Measurements from ENCODE around the gene IKZF3.
A peak's percentile ranks its signal among the peaks of the same experiment; 100 is the strongest.
"Not testable (repeated sequence)": the region's sequence is repeated elsewhere in the genome, so short reads cannot be mapped to it uniquely, and the experiment has no call there.

The IKZF3 gene

GRCh38 chr17:39863918-39864746 is at the start of gene IKZF3:
Gene IKZF3 (minus strand): TSS chr17:39864312. CDS start chr17:39864126, 186 bp downstream.
- H3K9ac ChIP-seq, result peak within 1 kb of the TSS; percentile 99
- peaks cover 63% of the 10 kb centered on the region for H3K79me2 ChIP-seq (ENCODE audit: insufficient read depth, low read depth)
- H3K4me1 ChIP-seq (ENCODE audit: low read depth, poor library complexity, severe bottlenecking), result peaks cover 67% of the 10 kb centered on the region
- no peaks in the 10 kb centered on the region for H4K20me1 ChIP-seq (ENCODE audit: insufficient read depth)
- peak within 1 kb of the TSS; percentile 58 for H3K4me3 ChIP-seq (IDR thresholded peaks at IDR 0.05; ENCODE audit: insufficient read depth, low read depth, low read length)
- peak within 1 kb of the TSS; percentile 95 for H3K4me2 ChIP-seq
- 0 out of 2 replicates have a peak, but pooled peaks cover 4% of the 10 kb centered on the region for H3K36me3 ChIP-seq (ENCODE audit: insufficient read depth)
- H3K27me3 ChIP-seq (ENCODE audit: insufficient read depth, low read depth), result no peaks in the 10 kb centered on the region
- 0 out of 2 replicates have a peak, but pooled peaks have one; percentile 18 for TF ChIP-seq CTCF (conservative IDR thresholded peaks at IDR 0.05; ENCODE audit: low read depth, low read length)
- 0 out of 2 replicates have a peak within 1 kb of the TSS, but pooled peaks have one; percentile 7 for H2AFZ ChIP-seq (ENCODE audit: low read depth)
- peak within 1 kb of the TSS; percentile 95 for H3K27ac ChIP-seq

GRCh38 chr17:39908789-39909352 is 44.8 kb upstream of the IKZF3 start:
- no peaks in the 10 kb centered on the region for H4K20me1 ChIP-seq (ENCODE audit: insufficient read depth)
- H3K79me2 ChIP-seq (ENCODE audit: insufficient read depth, low read depth), result no peaks in the 10 kb centered on the region
- no peak for TF ChIP-seq CTCF (conservative IDR thresholded peaks at IDR 0.05; ENCODE audit: low read depth, low read length)
- H3K4me1 ChIP-seq (ENCODE audit: low read depth, poor library complexity, severe bottlenecking), result no peaks in the 10 kb centered on the region
- no peaks in the 10 kb centered on the region for H3K36me3 ChIP-seq (ENCODE audit: insufficient read depth)
- H3K4me3 ChIP-seq (IDR thresholded peaks at IDR 0.05; ENCODE audit: insufficient read depth, low read depth, low read length), result no peak overlapping the region
- no peak overlapping the region for H3K4me2 ChIP-seq
- no peak overlapping the region for H3K27ac ChIP-seq
- H3K27me3 ChIP-seq (ENCODE audit: insufficient read depth, low read depth), result no peaks in the 10 kb centered on the region
- no peak overlapping the region for H2AFZ ChIP-seq (ENCODE audit: low read depth)
- H3K9ac ChIP-seq, result no peak overlapping the region

- H3K27ac ChIP-seq, result no peak overlapping the region
- H3K4me1 ChIP-seq (ENCODE audit: low read depth, poor library complexity, severe bottlenecking), result no peaks in the 10 kb centered on the region
- TF ChIP-seq CTCF (conservative IDR thresholded peaks at IDR 0.05; ENCODE audit: low read depth, low read length), result no peak
- H3K79me2 ChIP-seq (ENCODE audit: insufficient read depth, low read depth), result no peaks in the 10 kb centered on the region
- H3K9ac ChIP-seq, result no peak overlapping the region
- no peak overlapping the region for H2AFZ ChIP-seq (ENCODE audit: low read depth)
- no peaks in the 10 kb centered on the region for H4K20me1 ChIP-seq (ENCODE audit: insufficient read depth)
- H3K4me3 ChIP-seq (IDR thresholded peaks at IDR 0.05; ENCODE audit: insufficient read depth, low read depth, low read length), result no peak overlapping the region
- H3K4me2 ChIP-seq, result no peak overlapping the region
- no peaks in the 10 kb centered on the region for H3K27me3 ChIP-seq (ENCODE audit: insufficient read depth, low read depth)
- H3K36me3 ChIP-seq (ENCODE audit: insufficient read depth), result no peaks in the 10 kb centered on the region
Measured at GRCh38 chr17:39904990-39905288, 40.8 kb upstream of the IKZF3 start.

- TF ChIP-seq CTCF (conservative IDR thresholded peaks at IDR 0.05; ENCODE audit: low read depth, low read length), result no peak
- H3K4me3 ChIP-seq (IDR thresholded peaks at IDR 0.05; ENCODE audit: insufficient read depth, low read depth, low read length), result no peak overlapping the region
- no peak overlapping the region for H3K4me2 ChIP-seq
- H3K9ac ChIP-seq, result no peak overlapping the region
- no peaks in the 10 kb centered on the region for H3K4me1 ChIP-seq (ENCODE audit: low read depth, poor library complexity, severe bottlenecking)
- H3K27ac ChIP-seq, result no peak overlapping the region
- no peaks in the 10 kb centered on the region for H3K79me2 ChIP-seq (ENCODE audit: insufficient read depth, low read depth)
- no peak overlapping the region for H2AFZ ChIP-seq (ENCODE audit: low read depth)
- no peaks in the 10 kb centered on the region for H4K20me1 ChIP-seq (ENCODE audit: insufficient read depth)
- H3K36me3 ChIP-seq (ENCODE audit: insufficient read depth), result no peaks in the 10 kb centered on the region
- no peaks in the 10 kb centered on the region for H3K27me3 ChIP-seq (ENCODE audit: insufficient read depth, low read depth)
Measured at GRCh38 chr17:39903158-39903884, 39.2 kb upstream of the IKZF3 start.

DNA sequence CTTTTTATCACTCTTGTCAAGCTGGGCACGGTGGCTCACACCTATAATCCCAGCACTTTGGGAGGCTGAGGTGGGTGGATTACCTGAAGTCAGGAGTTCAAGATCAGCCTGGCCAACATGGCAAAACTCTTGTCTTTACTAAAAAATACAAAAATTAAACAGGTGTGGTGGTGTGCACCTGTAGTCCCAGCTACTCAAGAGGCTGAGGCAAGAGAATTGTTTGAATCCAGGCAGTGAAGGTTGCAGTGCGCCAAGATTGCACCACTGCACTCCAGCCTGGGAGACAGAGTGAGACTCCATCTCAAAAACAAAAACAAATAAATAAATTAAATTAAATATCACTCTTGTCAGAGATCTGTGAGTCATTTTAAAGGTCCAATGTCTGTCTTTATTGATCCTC is 37.9 kb upstream of the IKZF3 start:
- H3K9ac ChIP-seq; H3K79me2 ChIP-seq (ENCODE audit: insufficient read depth, low read depth); H4K20me1 ChIP-seq (ENCODE audit: insufficient read depth); H3K4me1 ChIP-seq (ENCODE audit: low read depth, poor library complexity, severe bottlenecking); H3K36me3 ChIP-seq (ENCODE audit: insufficient read depth); H3K4me2 ChIP-seq; H3K27ac ChIP-seq; H2AFZ ChIP-seq (ENCODE audit: low read depth); H3K27me3 ChIP-seq (ENCODE audit: insufficient read depth, low read depth); H3K4me3 ChIP-seq (IDR thresholded peaks at IDR 0.05; ENCODE audit: insufficient read depth, low read depth, low read length): not testable (repeated sequence)
